ENCODE data around the gene KIF26A.

The KIF26A gene

DNA sequence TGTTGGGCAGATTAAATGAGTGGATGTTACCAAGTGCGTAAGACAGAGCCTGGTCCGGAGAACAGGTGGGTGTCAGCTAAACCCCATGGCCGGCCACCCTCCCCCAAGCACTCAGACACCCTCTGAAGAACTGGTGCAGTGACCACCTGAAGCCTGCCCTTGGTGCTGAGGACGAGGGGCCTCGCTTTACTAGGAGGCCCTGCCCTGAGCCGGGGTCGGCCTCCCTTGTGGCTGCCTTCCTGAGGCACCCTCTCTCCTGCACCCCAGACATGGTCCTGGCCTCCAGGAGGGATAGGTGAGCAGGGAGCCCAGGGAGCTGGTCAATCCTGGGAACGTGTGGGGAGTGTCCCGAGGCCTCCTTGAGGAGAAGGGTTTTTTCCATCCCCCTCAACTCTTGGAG is 4.9 kb upstream of the KIF26A start:
- no peak for DNase-seq

DNA sequence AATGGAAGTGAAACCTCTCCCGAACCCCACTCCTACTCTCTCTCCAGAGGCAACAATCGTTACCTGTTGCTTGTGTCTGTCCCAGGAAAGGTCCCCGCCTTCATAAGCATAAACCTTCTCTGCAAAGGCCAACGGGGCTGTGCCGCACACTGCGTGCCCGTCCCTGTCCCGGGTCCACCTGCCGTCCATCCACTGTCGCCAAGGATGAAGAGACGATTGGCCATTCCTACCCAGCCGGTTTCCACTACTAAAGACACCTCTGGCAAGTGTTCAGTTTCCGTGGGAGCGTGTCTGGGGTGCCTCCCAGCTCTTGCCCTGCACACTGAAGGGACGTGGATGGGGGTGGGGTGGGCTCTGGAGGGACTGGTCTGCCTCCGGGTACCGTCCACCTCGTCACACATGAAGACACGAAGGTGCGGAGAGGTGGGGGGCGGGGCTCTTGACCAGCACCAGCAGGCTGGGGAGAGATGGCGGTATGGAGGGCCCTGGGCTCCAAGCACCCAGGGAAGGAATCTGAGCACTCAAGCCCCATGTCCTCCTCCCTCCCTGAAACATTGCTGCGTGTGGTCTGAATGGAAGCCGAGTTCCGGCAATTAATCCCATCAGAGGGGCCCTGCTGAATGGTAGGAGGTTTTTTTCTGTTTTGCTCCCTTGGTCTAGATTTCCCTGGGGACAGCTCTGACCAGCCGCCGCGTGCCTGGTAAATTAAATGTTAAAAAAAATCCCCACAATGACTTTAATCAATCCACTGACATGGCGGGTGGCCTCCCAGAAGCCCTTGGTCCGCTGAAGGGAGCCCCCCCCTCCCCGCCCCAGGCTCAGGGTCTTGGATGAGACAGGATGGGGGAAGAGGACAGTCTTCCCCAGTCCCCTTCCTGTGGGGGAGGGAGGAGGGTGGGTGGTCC is 4.1 kb upstream of the KIF26A start:
- DNase-seq = peak; percentile 71

- DNase-seq = peak; percentile 74
These were observed 3.1 kb upstream of the KIF26A start for GRCh38 chr14:104135121-104135903.

DNA sequence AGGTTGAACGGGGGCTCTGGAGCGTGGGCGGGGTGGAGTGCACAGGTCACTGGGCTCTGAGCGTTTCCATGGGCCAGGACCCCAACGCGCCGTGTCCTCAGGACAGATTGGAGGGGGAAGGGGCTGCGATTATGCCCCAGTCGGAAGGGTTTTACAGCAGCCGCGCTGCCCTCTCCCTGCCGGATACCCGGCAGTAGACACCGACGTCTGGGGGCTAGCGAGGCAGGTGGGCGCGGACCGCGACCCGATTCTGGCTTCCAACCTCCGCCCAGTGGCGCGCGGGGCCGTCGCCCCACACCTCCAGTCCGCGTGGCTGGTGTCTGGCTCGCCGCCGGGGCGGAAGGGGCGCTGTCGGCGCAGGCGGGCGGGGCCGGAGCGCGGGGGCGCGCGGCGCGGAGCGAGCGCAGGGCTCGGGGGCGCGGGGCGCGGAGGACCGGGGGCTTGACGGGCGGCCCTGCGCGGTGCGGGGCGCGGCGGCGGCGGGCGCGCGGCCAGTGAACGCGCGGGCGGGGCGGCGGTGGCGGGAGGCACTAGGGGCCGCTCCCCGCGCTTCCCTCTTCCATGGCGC is 2.4 kb upstream of the KIF26A start:
- peak; percentile 40 for DNase-seq

- peak; percentile 43 for DNase-seq
These were observed 1.7 kb upstream of the KIF26A start for GRCh38 chr14:104136472-104137296.

GRCh38 chr14:104137297-104138097 is 890 bp upstream of the KIF26A start:
- DNase-seq = peak; percentile 87

GRCh38 chr14:104138718-104139459 is 502 bp downstream of the KIF26A start:
- no peak for DNase-seq

- no peak for DNase-seq
These were observed 1.2 kb downstream of the KIF26A start for GRCh38 chr14:104139460-104140212.

DNA sequence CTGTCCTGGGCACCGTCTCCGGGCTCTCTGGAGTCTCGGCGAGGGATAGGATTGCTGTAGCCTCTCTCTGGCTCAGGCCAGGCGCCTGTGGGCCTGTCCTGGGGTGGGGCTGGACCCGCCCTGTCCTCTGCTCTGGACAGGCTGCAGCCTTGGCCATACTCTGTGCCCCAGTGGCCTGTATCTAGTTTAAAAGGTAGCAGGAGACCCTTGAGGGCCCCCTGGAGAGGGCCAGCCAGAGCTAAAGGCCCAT is 1.8 kb downstream of the KIF26A start:
- DNase-seq = no peak

- DNase-seq = no peak
These were observed 2.3 kb downstream of the KIF26A start for GRCh38 chr14:104140463-104141331.

GRCh38 chr14:104141621-104142091 is 3.3 kb downstream of the KIF26A start:
- DNase-seq = no peak

GRCh38 chr14:104142136-104142945 is 4.0 kb downstream of the KIF26A start:
- DNase-seq = no peak

DNA sequence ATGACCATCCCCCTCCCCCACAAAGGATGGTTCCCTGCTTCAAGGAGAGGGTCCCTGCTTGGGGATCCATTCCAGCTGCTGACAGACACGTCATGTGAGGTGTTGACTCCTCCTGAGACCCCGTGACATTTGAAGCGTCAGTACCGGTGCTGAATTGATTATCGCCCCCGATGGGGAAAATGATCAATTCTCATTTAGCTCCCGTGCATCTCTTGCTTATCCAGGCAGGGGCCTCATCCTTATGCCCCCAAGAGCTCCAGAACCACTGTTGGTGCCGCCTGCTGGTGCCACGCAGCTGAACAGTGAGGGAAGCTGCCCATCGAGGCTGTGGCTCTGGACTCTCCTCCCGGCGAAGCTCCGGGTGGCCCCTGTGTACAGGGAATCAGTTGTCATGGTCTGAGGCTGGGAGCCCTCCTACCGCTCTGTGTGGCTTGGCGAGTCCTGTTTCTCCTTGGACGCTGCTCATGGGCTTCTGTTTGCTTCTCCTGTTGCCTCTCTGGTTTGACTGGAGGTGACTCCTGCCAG is 4.6 kb downstream of the KIF26A start:
- DNase-seq = no peak

- DNase-seq = no peak
These were observed 5.4 kb downstream of the KIF26A start for GRCh38 chr14:104143521-104144452.

DNA sequence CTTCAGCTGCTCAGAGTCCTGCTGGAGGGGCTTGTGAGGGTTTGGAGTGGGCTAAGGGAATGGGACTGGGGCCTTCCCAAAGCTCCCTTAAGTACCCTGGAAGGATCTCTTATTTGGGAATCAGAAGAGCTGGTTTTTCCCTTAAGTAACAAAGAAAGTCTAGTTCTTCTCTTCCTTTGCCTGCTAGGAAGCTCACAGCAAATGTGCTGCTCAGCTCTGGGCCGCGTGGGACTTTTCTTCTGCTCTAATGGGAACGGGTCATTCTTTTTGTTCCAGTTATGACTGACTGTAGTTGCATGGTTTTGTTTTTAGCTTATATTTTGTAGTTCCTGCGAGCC is 6.0 kb downstream of the KIF26A start:
- no peak for DNase-seq

DNA sequence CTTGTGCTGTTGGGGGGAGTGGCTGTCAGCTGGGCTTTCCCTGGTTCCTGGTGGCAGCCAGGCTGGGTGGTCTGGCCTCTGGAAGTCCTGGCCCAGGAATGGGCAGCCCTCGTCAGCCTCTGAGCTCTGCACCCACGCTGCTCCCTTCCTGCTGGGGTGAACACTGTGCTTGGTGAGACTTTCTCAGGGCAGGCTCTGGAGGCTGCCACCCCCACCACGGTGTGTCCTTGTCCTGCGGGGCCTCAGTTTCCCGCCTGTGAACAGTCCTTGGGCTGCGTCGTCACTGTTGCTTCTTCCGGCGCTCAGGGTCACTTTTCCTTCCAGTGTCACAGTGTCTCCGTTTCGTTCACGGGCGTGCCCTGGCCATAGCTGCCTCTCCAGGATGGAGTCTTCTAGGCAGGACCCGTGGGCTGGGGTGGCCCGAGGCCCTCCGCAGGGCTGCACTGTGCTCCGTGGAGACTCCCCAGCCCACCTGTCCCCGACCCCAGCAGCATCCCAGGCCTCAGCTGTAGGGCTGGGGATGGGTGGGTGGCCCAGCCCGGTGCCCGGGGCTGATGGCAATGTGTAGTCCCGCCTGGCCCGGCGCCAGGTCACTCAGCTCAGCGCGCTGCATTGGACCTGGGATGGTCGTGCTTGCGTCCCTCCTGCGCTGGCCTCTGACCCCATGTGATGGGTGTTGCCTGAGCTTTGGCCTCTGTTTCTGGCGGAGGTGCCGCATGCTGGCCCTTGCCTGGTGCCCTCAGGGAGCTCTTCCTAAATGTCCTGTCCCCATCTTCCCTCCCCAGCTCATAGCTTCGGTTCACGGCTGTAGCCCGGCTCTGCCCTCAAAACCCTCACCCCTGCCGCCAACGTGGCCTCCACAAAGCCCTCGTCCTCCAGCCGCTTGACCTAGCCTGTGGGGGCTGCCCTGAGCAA is 6.8 kb downstream of the KIF26A start:
- no peak for DNase-seq
